ENCODE results near the gene CCDC142. TPM values are rescaled to one million over a fixed set of nuclear protein-coding genes. Genes with fewer than 3 reads are reported as not detected.

CCDC142 gene
- total RNA-seq, 4 donors from 2014 or later = 7.4 to 31.6 (median 27.3) TPM

- TF ChIP-seq CTCF (IDR thresholded peaks at IDR 0.05) = no peak
- ATAC-seq (ENCODE audit: low FRiP score) = no peak
- DNase-seq (ENCODE audit: low spot score) = no peak
Observed at GRCh38 chr2:74512744-74513604, 30.2 kb upstream of the CCDC142 start.

GRCh38 chr2:74511104-74511989 lies 28.5 kb upstream of the CCDC142 start:
- DNase-seq (ENCODE audit: low spot score) (no peak), ATAC-seq (ENCODE audit: low FRiP score) (no peak)
- TF ChIP-seq CTCF (IDR thresholded peaks at IDR 0.05) = no peak

GRCh38 chr2:74510272-74510671 lies 27.5 kb upstream of the CCDC142 start:
- DNase-seq (ENCODE audit: low spot score) (no peak), ATAC-seq (ENCODE audit: low FRiP score) (no peak)
- TF ChIP-seq CTCF (IDR thresholded peaks at IDR 0.05) = no peak

GRCh38 chr2:74507926-74508520 lies 25.2 kb upstream of the CCDC142 start:
- no peak for ATAC-seq (ENCODE audit: low FRiP score)
- no peak for DNase-seq (ENCODE audit: low spot score)
- no peak for TF ChIP-seq CTCF (IDR thresholded peaks at IDR 0.05)

- DNase-seq (ENCODE audit: low spot score) (peak; percentile 99), ATAC-seq (ENCODE audit: low FRiP score) (peak; percentile 92)
- no peak for TF ChIP-seq CTCF (IDR thresholded peaks at IDR 0.05)
Observed at GRCh38 chr2:74507145-74507925, 24.5 kb upstream of the CCDC142 start, which contains the start of gene PCGF1. Gene PCGF1, minus strand, starts transcription at chr2:74507695. Its CDS starts 27 bp downstream, at chr2:74507668.

Data from omental fat pad (tissue), 4 donors.